ENCODE data around the gene KRT81.

KRT81 gene

DNA sequence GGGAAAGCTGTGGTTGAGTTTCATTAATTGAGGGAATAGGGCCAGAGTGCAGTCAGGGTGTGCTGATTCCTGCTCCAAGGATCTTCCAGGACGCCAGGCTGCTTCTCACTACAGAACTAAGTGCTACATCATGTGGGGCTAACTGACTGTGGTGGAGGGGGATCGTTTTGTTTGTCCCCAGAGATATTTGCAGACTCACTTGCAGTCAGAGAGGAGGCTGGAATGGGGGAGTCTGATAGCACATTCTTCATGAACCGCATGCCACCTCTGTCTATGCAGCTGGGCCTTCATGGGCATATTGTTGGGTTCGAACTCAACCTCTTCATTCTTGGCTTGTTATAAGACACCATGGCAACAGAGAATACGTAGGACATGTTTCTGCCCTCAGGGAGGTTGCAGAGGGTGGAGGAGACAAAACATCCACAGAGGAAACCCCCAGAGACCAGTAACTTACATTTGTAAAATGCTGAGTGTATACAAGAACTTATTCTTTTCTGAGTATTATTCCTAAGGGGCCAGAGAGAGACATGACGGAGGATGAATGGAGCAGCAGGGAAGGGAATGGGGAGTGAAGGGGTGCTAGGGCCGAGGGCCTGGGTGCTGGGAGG is 45.3 kb downstream of the KRT81 start:
- Histone ChIP-seq H3K9me3 (ENCODE audit: control insufficient read depth, low read length) (no peaks in the 10 kb centered on the region), H3K36me3 (ENCODE audit: control insufficient read depth in 1 of 2, insufficient read depth in 2 of 2, low read depth in 1 of 2, low read length in 2 of 2) (peaks cover 0 to 5% of the 10 kb centered on the region in 2 experiments), H2BK120ac (ENCODE audit: low read depth, low read length) (no peak overlapping the region), H3K14ac (ENCODE audit: low read length in 2 of 2) (no peak overlapping the region), H2BK15ac (ENCODE audit: low read depth, poor library complexity, severe bottlenecking) (no peak overlapping the region), H3K4ac (ENCODE audit: low read depth in 1 of 2, low read length in 2 of 2) (no peak overlapping the region), H3K9ac (ENCODE audit: low read length) (no peak overlapping the region), H2BK12ac (ENCODE audit: low read length in 2 of 2) (peak overlapping the region in 1 of 2 experiments; percentile 10), H4K91ac (ENCODE audit: low read length) (no peak overlapping the region), H3K18ac (ENCODE audit: low read depth in 1 of 2, low read length in 2 of 2) (no peak overlapping the region), H3K4me2 (ENCODE audit: low read length, poor library complexity, severe bottlenecking) (no peak overlapping the region), H4K8ac (ENCODE audit: low read length) (no peak overlapping the region), H2BK5ac (ENCODE audit: low read depth, low read length, poor library complexity, severe bottlenecking) (no peak overlapping the region), H3K4me1 (ENCODE audit: control insufficient read depth, insufficient read depth, low read depth, low read length) (peaks cover 66% of the 10 kb centered on the region), H3K23ac (ENCODE audit: low read length in 2 of 2) (no peak overlapping the region), H2AFZ (ENCODE audit: low read depth, low read length) (no peak overlapping the region), H3K4me3 (ENCODE audit: insufficient read depth in 1 of 2, low read depth in 1 of 2, low read length in 2 of 2) (no peak overlapping the region), H3K79me1 (replicated peaks; ENCODE audit: low read length, poor library complexity, severe bottlenecking) (no peaks in the 10 kb centered on the region), H3K27ac (ENCODE audit: low read length, poor library complexity, severe bottlenecking) (no peak overlapping the region), H2AK5ac (ENCODE audit: low read length, severe bottlenecking) (peak overlapping the region; percentile 23), H3K27me3 (ENCODE audit: control insufficient read depth in 1 of 2, insufficient read depth in 1 of 2, low read length in 2 of 2) (peaks cover 0 to 26% of the 10 kb centered on the region in 2 experiments)
- WGBS = 71% methylated on average over 6 of the region's 7 CpGs
- DNase-seq = no peak

DNA sequence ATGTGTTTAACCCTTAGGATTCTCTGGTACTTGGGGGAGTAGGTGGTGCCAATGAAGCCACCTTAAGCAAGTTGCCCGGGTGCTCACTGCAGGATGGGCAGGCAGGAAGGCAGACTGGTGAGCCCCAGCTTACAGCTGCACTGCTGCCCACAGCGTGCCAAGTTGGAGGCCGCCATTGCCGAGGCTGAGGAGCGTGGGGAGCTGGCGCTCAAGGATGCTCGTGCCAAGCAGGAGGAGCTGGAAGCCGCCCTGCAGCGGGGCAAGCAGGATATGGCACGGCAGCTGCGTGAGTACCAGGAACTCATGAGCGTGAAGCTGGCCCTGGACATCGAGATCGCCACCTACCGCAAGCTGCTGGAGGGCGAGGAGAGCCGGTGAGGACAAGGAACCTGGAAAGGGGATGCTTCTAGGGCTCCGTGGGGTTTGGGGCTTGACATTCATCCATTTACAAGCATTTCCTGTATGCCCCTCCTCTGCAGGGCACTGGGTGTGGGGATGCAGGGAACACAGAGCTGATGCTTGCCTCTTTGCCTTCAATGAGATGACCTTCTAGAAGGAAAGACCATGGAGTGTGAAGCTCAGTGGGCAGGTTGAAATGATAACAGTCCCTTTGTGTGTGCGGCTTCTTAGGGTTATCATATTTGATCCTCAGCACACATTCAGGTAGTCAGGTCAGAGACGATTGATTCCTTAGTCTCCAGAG is 45.9 kb downstream of the KRT81 start:
- Histone ChIP-seq H3K4me1 (ENCODE audit: control insufficient read depth, insufficient read depth, low read depth, low read length) (peaks cover 65% of the 10 kb centered on the region), H3K9me3 (ENCODE audit: control insufficient read depth, low read length) (no peaks in the 10 kb centered on the region), H2BK12ac (ENCODE audit: low read length in 2 of 2) (no peak overlapping the region), H3K4me3 (ENCODE audit: insufficient read depth in 1 of 2, low read depth in 1 of 2, low read length in 2 of 2) (no peak overlapping the region), H3K18ac (ENCODE audit: low read depth in 1 of 2, low read length in 2 of 2) (no peak overlapping the region), H3K9ac (ENCODE audit: low read length) (no peak overlapping the region), H4K8ac (ENCODE audit: low read length) (no peak overlapping the region), H3K4me2 (ENCODE audit: low read length, poor library complexity, severe bottlenecking) (no peak overlapping the region), H2AFZ (ENCODE audit: low read depth, low read length) (no peak overlapping the region), H2BK15ac (ENCODE audit: low read depth, poor library complexity, severe bottlenecking) (no peak overlapping the region), H3K14ac (ENCODE audit: low read length in 2 of 2) (peak overlapping the region in 1 of 2 experiments; percentile 5), H3K79me1 (replicated peaks; ENCODE audit: low read length, poor library complexity, severe bottlenecking) (no peaks in the 10 kb centered on the region), H2AK5ac (ENCODE audit: low read length, severe bottlenecking) (peak overlapping the region; percentile 70), H3K27ac (ENCODE audit: low read length, poor library complexity, severe bottlenecking) (no peak overlapping the region), H2BK120ac (ENCODE audit: low read depth, low read length) (no peak overlapping the region), H3K36me3 (ENCODE audit: control insufficient read depth in 1 of 2, insufficient read depth in 2 of 2, low read depth in 1 of 2, low read length in 2 of 2) (peaks cover 0 to 5% of the 10 kb centered on the region in 2 experiments), H3K27me3 (ENCODE audit: control insufficient read depth in 1 of 2, insufficient read depth in 1 of 2, low read length in 2 of 2) (peaks cover 0 to 22% of the 10 kb centered on the region in 2 experiments), H3K23ac (ENCODE audit: low read length in 2 of 2) (no peak overlapping the region), H3K4ac (ENCODE audit: low read depth in 1 of 2, low read length in 2 of 2) (no peak overlapping the region), H4K91ac (ENCODE audit: low read length) (no peak overlapping the region), H2BK5ac (ENCODE audit: low read depth, low read length, poor library complexity, severe bottlenecking) (no peak overlapping the region)
- WGBS = 94% methylated on average over 20 of the region's 20 CpGs
- DNase-seq = no peak

GRCh38 chr12:52244615-52244994 is 46.7 kb downstream of the KRT81 start:
- peak overlapping the region; percentile 45 for H3K9ac ChIP-seq (ENCODE audit: low read length)
- H2BK15ac ChIP-seq (ENCODE audit: low read depth, poor library complexity, severe bottlenecking) = no peak overlapping the region
- H3K14ac ChIP-seq (ENCODE audit: low read length in 2 of 2) = no peak overlapping the region
- H2BK120ac ChIP-seq (ENCODE audit: low read depth, low read length) = no peak overlapping the region
- H4K91ac ChIP-seq (ENCODE audit: low read length) = peak overlapping the region; percentile 36
- peaks cover 0 to 14% of the 10 kb centered on the region in 2 experiments for H3K27me3 ChIP-seq (ENCODE audit: control insufficient read depth in 1 of 2, insufficient read depth in 1 of 2, low read length in 2 of 2)
- peaks cover 0 to 5% of the 10 kb centered on the region in 2 experiments for H3K36me3 ChIP-seq (ENCODE audit: control insufficient read depth in 1 of 2, insufficient read depth in 2 of 2, low read depth in 1 of 2, low read length in 2 of 2)
- no peaks in the 10 kb centered on the region for H3K79me1 ChIP-seq (replicated peaks; ENCODE audit: low read length, poor library complexity, severe bottlenecking)
- H3K4me2 ChIP-seq (ENCODE audit: low read length, poor library complexity, severe bottlenecking) = no peak overlapping the region
- no peak overlapping the region for H3K23ac ChIP-seq (ENCODE audit: low read length in 2 of 2)
- H2BK12ac ChIP-seq (ENCODE audit: low read length in 2 of 2) = peak overlapping the region in 1 of 2 experiments; percentile 45
- peak overlapping the region in 1 of 2 experiments; percentile 1 for H3K4ac ChIP-seq (ENCODE audit: low read depth in 1 of 2, low read length in 2 of 2)
- H3K9me3 ChIP-seq (ENCODE audit: control insufficient read depth, low read length) = no peaks in the 10 kb centered on the region
- H3K4me1 ChIP-seq (ENCODE audit: control insufficient read depth, insufficient read depth, low read depth, low read length) = peaks cover 57% of the 10 kb centered on the region
- no peak overlapping the region for H2AFZ ChIP-seq (ENCODE audit: low read depth, low read length)
- H2BK5ac ChIP-seq (ENCODE audit: low read depth, low read length, poor library complexity, severe bottlenecking) = peak overlapping the region; percentile 46
- DNase-seq = peak; percentile 29
- peak overlapping the region in 1 of 2 experiments; percentile 29 for H3K18ac ChIP-seq (ENCODE audit: low read depth in 1 of 2, low read length in 2 of 2)
- no peak overlapping the region for H3K4me3 ChIP-seq (ENCODE audit: insufficient read depth in 1 of 2, low read depth in 1 of 2, low read length in 2 of 2)
- 33% methylated on average over 1 of the region's 3 CpGs for WGBS
- peak overlapping the region; percentile 24 for H2AK5ac ChIP-seq (ENCODE audit: low read length, severe bottlenecking)
- peak overlapping the region; percentile 83 for H4K8ac ChIP-seq (ENCODE audit: low read length)
- peak overlapping the region; percentile 94 for H3K27ac ChIP-seq (ENCODE audit: low read length, poor library complexity, severe bottlenecking)

GRCh38 chr12:52243856-52244614 is 47.3 kb downstream of the KRT81 start:
- no peak overlapping the region for H2AFZ ChIP-seq (ENCODE audit: low read depth, low read length)
- H4K91ac ChIP-seq (ENCODE audit: low read length) = peak overlapping the region; percentile 36
- peak overlapping the region; percentile 83 for H4K8ac ChIP-seq (ENCODE audit: low read length)
- H3K9ac ChIP-seq (ENCODE audit: low read length) = peak overlapping the region; percentile 45
- 60% methylated on average over 12 of the region's 12 CpGs for WGBS
- H3K14ac ChIP-seq (ENCODE audit: low read length in 2 of 2) = peak overlapping the region in 1 of 2 experiments; percentile 63
- H3K4me3 ChIP-seq (ENCODE audit: insufficient read depth in 1 of 2, low read depth in 1 of 2, low read length in 2 of 2) = peak overlapping the region in 1 of 2 experiments; percentile 6
- peak overlapping the region in 1 of 2 experiments; percentile 1 for H3K4ac ChIP-seq (ENCODE audit: low read depth in 1 of 2, low read length in 2 of 2)
- peak overlapping the region; percentile 94 for H3K27ac ChIP-seq (ENCODE audit: low read length, poor library complexity, severe bottlenecking)
- H3K79me1 ChIP-seq (replicated peaks; ENCODE audit: low read length, poor library complexity, severe bottlenecking) = no peaks in the 10 kb centered on the region
- no peak overlapping the region for H3K23ac ChIP-seq (ENCODE audit: low read length in 2 of 2)
- H3K4me2 ChIP-seq (ENCODE audit: low read length, poor library complexity, severe bottlenecking) = peak overlapping the region; percentile 8
- H2AK5ac ChIP-seq (ENCODE audit: low read length, severe bottlenecking) = peak overlapping the region; percentile 30
- H2BK5ac ChIP-seq (ENCODE audit: low read depth, low read length, poor library complexity, severe bottlenecking) = peak overlapping the region; percentile 59
- no peaks in the 10 kb centered on the region for H3K9me3 ChIP-seq (ENCODE audit: control insufficient read depth, low read length)
- H2BK120ac ChIP-seq (ENCODE audit: low read depth, low read length) = no peak overlapping the region
- H2BK15ac ChIP-seq (ENCODE audit: low read depth, poor library complexity, severe bottlenecking) = no peak overlapping the region
- H3K27me3 ChIP-seq (ENCODE audit: control insufficient read depth in 1 of 2, insufficient read depth in 1 of 2, low read length in 2 of 2) = peaks cover 0 to 8% of the 10 kb centered on the region in 2 experiments
- peaks cover 0 to 5% of the 10 kb centered on the region in 2 experiments for H3K36me3 ChIP-seq (ENCODE audit: control insufficient read depth in 1 of 2, insufficient read depth in 2 of 2, low read depth in 1 of 2, low read length in 2 of 2)
- peak overlapping the region in 1 of 2 experiments; percentile 45 for H2BK12ac ChIP-seq (ENCODE audit: low read length in 2 of 2)
- peak overlapping the region; percentile 29 to 57 for H3K18ac ChIP-seq (ENCODE audit: low read depth in 1 of 2, low read length in 2 of 2)
- peak; percentile 88 for DNase-seq
- peaks cover 53% of the 10 kb centered on the region for H3K4me1 ChIP-seq (ENCODE audit: control insufficient read depth, insufficient read depth, low read depth, low read length)
